Esophagus squamous epithelium (tissue), 4 donors: ENCODE data around the gene SCARB2.

ENCODE experiments used
- POLR2A ChIP-seq, 4 donors: fragments of 450-650 bp; IDR thresholded peaks; one replicate each; pipeline ENCODE4 v1.6.1; 2017; ENCODE audit warnings: antibody characterized with exemption in 4 of 4, mild to moderate bottlenecking in 4 of 4, moderate library complexity in 3 of 4
- TF ChIP-seq, protein P1 (sequence below), 6 experiments: fragments of 450-650 bp in 4 of 6; fragments of 200-600 bp in 2 of 6; sonication (generic) in 2 of 6; IDR thresholded peaks; one replicate each; pipeline ENCODE4 v1.5.1; 2016 to 2019; ENCODE audit warnings: antibody characterized with exemption in 6 of 6, mild to moderate bottlenecking in 4 of 6, moderate library complexity in 4 of 6

DNA sequence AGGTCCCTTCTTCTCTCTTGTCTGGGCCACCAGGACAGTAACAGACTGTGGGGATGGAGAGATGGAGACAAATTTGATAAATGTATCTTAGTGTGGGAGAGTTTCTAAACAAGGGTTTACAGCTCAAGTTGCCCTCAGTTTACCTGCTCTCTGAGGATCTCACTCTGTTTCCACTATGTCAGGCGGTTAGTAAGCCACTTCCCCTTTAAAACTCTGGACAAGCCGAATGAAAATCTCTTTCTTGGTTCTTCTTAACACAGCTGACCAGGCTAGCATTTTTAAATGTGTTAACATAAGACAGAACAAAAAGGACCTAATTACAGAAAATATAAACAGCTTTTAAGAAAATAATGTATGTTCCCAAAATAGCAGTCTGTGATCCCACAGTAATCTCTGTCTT is 2.9 kb upstream of the SCARB2 start:
- TF ChIP-seq, protein P1, sequence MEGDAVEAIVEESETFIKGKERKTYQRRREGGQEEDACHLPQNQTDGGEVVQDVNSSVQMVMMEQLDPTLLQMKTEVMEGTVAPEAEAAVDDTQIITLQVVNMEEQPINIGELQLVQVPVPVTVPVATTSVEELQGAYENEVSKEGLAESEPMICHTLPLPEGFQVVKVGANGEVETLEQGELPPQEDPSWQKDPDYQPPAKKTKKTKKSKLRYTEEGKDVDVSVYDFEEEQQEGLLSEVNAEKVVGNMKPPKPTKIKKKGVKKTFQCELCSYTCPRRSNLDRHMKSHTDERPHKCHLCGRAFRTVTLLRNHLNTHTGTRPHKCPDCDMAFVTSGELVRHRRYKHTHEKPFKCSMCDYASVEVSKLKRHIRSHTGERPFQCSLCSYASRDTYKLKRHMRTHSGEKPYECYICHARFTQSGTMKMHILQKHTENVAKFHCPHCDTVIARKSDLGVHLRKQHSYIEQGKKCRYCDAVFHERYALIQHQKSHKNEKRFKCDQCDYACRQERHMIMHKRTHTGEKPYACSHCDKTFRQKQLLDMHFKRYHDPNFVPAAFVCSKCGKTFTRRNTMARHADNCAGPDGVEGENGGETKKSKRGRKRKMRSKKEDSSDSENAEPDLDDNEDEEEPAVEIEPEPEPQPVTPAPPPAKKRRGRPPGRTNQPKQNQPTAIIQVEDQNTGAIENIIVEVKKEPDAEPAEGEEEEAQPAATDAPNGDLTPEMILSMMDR (IDR thresholded peaks at IDR 0.05) = no peak
- no peak for TF ChIP-seq POLR2A (IDR thresholded peaks at IDR 0.05)
